Dendritic cell treated with granulocyte-macrophage colony-stimulating factor and Interleukin-4, amounts not matched to agents 40 ng/mL and 50 ng/mL, for 4 days (primary cell): ENCODE measurements around the gene NHEJ1.
A peak's percentile ranks its signal among the peaks of the same experiment; 100 is the strongest.

Experiments
- H3K27ac Mint-ChIP-seq: one replicate; pipeline ENCODE4 v1.8.0; 2022; ENCODE audit warnings: mild to moderate bottlenecking, mixed read lengths
- H3K27me3 Mint-ChIP-seq: one replicate; pipeline ENCODE4 v1.8.0; 2022; ENCODE audit warnings: mild to moderate bottlenecking, mixed read lengths
- H3K36me3 Mint-ChIP-seq: one replicate; pipeline ENCODE4 v1.8.0; 2022; ENCODE audit warnings: low read depth, mixed read lengths
- H3K4me1 Mint-ChIP-seq: one replicate; pipeline ENCODE4 v1.8.0; 2022; ENCODE audit warnings: low read depth, mixed read lengths
- H3K4me3 Mint-ChIP-seq: one replicate; pipeline ENCODE4 v1.8.0; 2022; ENCODE audit warnings: mild to moderate bottlenecking, moderate library complexity, mixed read lengths
- H3K9me3 Mint-ChIP-seq: one replicate; pipeline ENCODE4 v1.8.0; 2022; ENCODE audit warnings: mixed read lengths
- intact Hi-C: fragments of 100-400 bp; cut with micrococcal nuclease; formaldehyde crosslinking; loops from one replicate; pipeline ENCODE4 v1.15.0; 2022

NHEJ1 gene

GRCh38 chr2:219072741-219073250 lies 87.8 kb downstream of the NHEJ1 start:
- Mint-ChIP-seq H3K4me3 (no peak overlapping the region), H3K27me3 (peaks cover 7% of the 10 kb centered on the region), H3K36me3 (peaks cover 29% of the 10 kb centered on the region), H3K9me3 (no peaks in the 10 kb centered on the region), H3K27ac (peak overlapping the region; percentile 25), H3K4me1 (peaks cover 31% of the 10 kb centered on the region)
- intact Hi-C loops = loop anchor here (1.0 kb wide), 1 partner anchor 47 kb away; no protein-coding TSS in a partner anchor

- H3K9me3 Mint-ChIP-seq = no peaks in the 10 kb centered on the region
Observed at GRCh38 chr2:219071131-219071816, 89.3 kb downstream of the NHEJ1 start.

GRCh38 chr2:219065484-219065883 lies 95.1 kb downstream of the NHEJ1 start:
- Mint-ChIP-seq H3K9me3 (no peaks in the 10 kb centered on the region), H3K27me3 (peaks cover 64% of the 10 kb centered on the region), H3K27ac (no peak overlapping the region), H3K4me3 (no peak overlapping the region), H3K4me1 (no peaks in the 10 kb centered on the region), H3K36me3 (no peaks in the 10 kb centered on the region)
- intact Hi-C loops = no loop called here

More at GRCh38 chr2:219071131-219071816, 89.3 kb downstream of the NHEJ1 start:
- Mint-ChIP-seq H3K4me3 (no peak overlapping the region), H3K27me3 (peaks cover 16% of the 10 kb centered on the region), H3K4me1 (peaks cover 15% of the 10 kb centered on the region), H3K36me3 (peaks cover 17% of the 10 kb centered on the region), H3K27ac (no peak overlapping the region)
- intact Hi-C loops = no loop called here

GRCh38 chr2:219062081-219062480 lies 98.5 kb downstream of the NHEJ1 start:
- H3K27ac Mint-ChIP-seq = no peak overlapping the region
- peaks cover 88% of the 10 kb centered on the region for H3K27me3 Mint-ChIP-seq
- intact Hi-C loops = no loop called here
- H3K9me3 Mint-ChIP-seq = no peaks in the 10 kb centered on the region
- no peak overlapping the region for H3K4me3 Mint-ChIP-seq
- no peaks in the 10 kb centered on the region for H3K36me3 Mint-ChIP-seq
- peaks cover 28% of the 10 kb centered on the region for H3K4me1 Mint-ChIP-seq

GRCh38 chr2:219060821-219061791 lies 99.5 kb downstream of the NHEJ1 start, which contains the start of gene IHH:
IHH (minus strand) TSS chr2:219060921; CDS start chr2:219060467, 454 bp downstream.
- Mint-ChIP-seq H3K27me3 (peaks cover 90% of the 10 kb centered on the region), H3K9me3 (no peaks in the 10 kb centered on the region), H3K27ac (no peak within 1 kb of the TSS), H3K4me1 (peaks cover 28% of the 10 kb centered on the region), H3K4me3 (peak within 1 kb of the TSS; percentile 42), H3K36me3 (no peaks in the 10 kb centered on the region)
- intact Hi-C loops = no loop called here

- intact Hi-C loops = no loop called here
- Mint-ChIP-seq H3K4me1 (peaks cover 28% of the 10 kb centered on the region), H3K27me3 (peaks cover 91% of the 10 kb centered on the region), H3K27ac (no peak overlapping the region), H3K4me3 (peak overlapping the region; percentile 42), H3K9me3 (no peaks in the 10 kb centered on the region), H3K36me3 (no peaks in the 10 kb centered on the region)
Observed at GRCh38 chr2:219059725-219060682, 100.6 kb downstream of the NHEJ1 start.

GRCh38 chr2:219059375-219059724 lies 101.3 kb downstream of the NHEJ1 start:
- Mint-ChIP-seq H3K36me3 (no peaks in the 10 kb centered on the region), H3K4me3 (no peak overlapping the region), H3K27me3 (peaks cover 92% of the 10 kb centered on the region), H3K9me3 (no peaks in the 10 kb centered on the region), H3K4me1 (peaks cover 28% of the 10 kb centered on the region), H3K27ac (no peak overlapping the region)
- intact Hi-C loops = no loop called here

GRCh38 chr2:219058541-219059374 lies 101.9 kb downstream of the NHEJ1 start:
- Mint-ChIP-seq H3K4me1 (peaks cover 28% of the 10 kb centered on the region), H3K9me3 (no peaks in the 10 kb centered on the region), H3K27ac (no peak overlapping the region), H3K27me3 (peaks cover 93% of the 10 kb centered on the region), H3K36me3 (no peaks in the 10 kb centered on the region), H3K4me3 (no peak overlapping the region)
- intact Hi-C loops = loop anchor here (1.0 kb wide), 2 partner anchors 61 to 97 kb away; no protein-coding TSS in a partner anchor

GRCh38 chr2:219057709-219058540 lies 102.7 kb downstream of the NHEJ1 start:
- peak overlapping the region; percentile 41 for H3K4me3 Mint-ChIP-seq
- H3K27me3 Mint-ChIP-seq = peaks cover 89% of the 10 kb centered on the region
- H3K27ac Mint-ChIP-seq = no peak overlapping the region
- peaks cover 28% of the 10 kb centered on the region for H3K4me1 Mint-ChIP-seq
- intact Hi-C loops = loop anchor here (1.0 kb wide), 2 partner anchors 61 to 97 kb away; no protein-coding TSS in a partner anchor
- no peaks in the 10 kb centered on the region for H3K9me3 Mint-ChIP-seq
- no peaks in the 10 kb centered on the region for H3K36me3 Mint-ChIP-seq

GRCh38 chr2:219056896-219057708 lies 103.5 kb downstream of the NHEJ1 start:
- no peak overlapping the region for H3K27ac Mint-ChIP-seq
- intact Hi-C loops = no loop called here
- peaks cover 28% of the 10 kb centered on the region for H3K4me1 Mint-ChIP-seq
- no peak overlapping the region for H3K4me3 Mint-ChIP-seq
- no peaks in the 10 kb centered on the region for H3K9me3 Mint-ChIP-seq
- peaks cover 85% of the 10 kb centered on the region for H3K27me3 Mint-ChIP-seq
- no peaks in the 10 kb centered on the region for H3K36me3 Mint-ChIP-seq

GRCh38 chr2:219056176-219056895 lies 104.3 kb downstream of the NHEJ1 start:
- intact Hi-C loops = no loop called here
- Mint-ChIP-seq H3K4me3 (no peak overlapping the region), H3K4me1 (peaks cover 28% of the 10 kb centered on the region), H3K27ac (no peak overlapping the region), H3K27me3 (peaks cover 82% of the 10 kb centered on the region), H3K9me3 (no peaks in the 10 kb centered on the region), H3K36me3 (no peaks in the 10 kb centered on the region)
